CD14-positive monocyte (primary cell): ENCODE measurements around the gene ASTN1. TPM values are rescaled to one million over a fixed set of nuclear protein-coding genes. Genes with fewer than 3 reads are reported as not detected.

Experiments
- DNase-seq, 3 donors: peaks; one replicate each; pipeline ENCODE4 v3.0.0-alpha.2; 2011 to 2022
- H2AFZ ChIP-seq: 2 replicates; pipeline ENCODE4 v1.6.0; 2012; ENCODE audit warnings: mild to moderate bottlenecking, low read depth, low read length, inconsistent platforms; ENCODE audit not compliant: insufficient read depth, poor library complexity, severe bottlenecking
- H3K27ac ChIP-seq, 2 donors: 1 replicate in 1 of 2; 2 replicates in 1 of 2; pipeline ENCODE4 v1.5.1; 2012 to 2013; ENCODE audit warnings: low read length in 2 of 2, control low read depth in 1 of 2, inconsistent platforms in 1 of 2, low read depth in 1 of 2, mild to moderate bottlenecking in 1 of 2
- H3K27me3 ChIP-seq, 2 donors: one replicate each; pipeline versions ENCODE4 v1.6.0 to v1.6.1; 2011 to 2013; ENCODE audit warnings: low read length in 2 of 2; ENCODE audit not compliant: control insufficient read depth in 2 of 2, insufficient read depth in 2 of 2
- H3K36me3 ChIP-seq, 2 donors: replicated peaks in 1 of 2; 1 replicate in 1 of 2; 2 replicates in 1 of 2; pipeline versions ENCODE4 v1.5.1 to v1.6.1; 2012 to 2013; ENCODE audit warnings: low read length in 2 of 2, control low read depth in 1 of 2, inconsistent platforms in 1 of 2, mild to moderate bottlenecking in 1 of 2; ENCODE audit not compliant: insufficient read depth in 2 of 2, control insufficient read depth in 1 of 2
- H3K4me1 ChIP-seq, 2 donors: 1 replicate in 1 of 2; 2 replicates in 1 of 2; pipeline versions ENCODE4 v1.5.1 to v1.6.1; 2012 to 2013; ENCODE audit warnings: low read length in 2 of 2, control low read depth in 1 of 2, inconsistent platforms in 1 of 2, mild to moderate bottlenecking in 1 of 2, moderate library complexity in 1 of 2; ENCODE audit not compliant: insufficient read depth in 2 of 2, control insufficient read depth in 1 of 2
- H3K4me2 ChIP-seq: replicated peaks from 2 replicates; pipeline ENCODE3; 2012; ENCODE audit warnings: low read length, moderate library complexity, mild to moderate bottlenecking; ENCODE audit not compliant: poor library complexity, severe bottlenecking; ENCODE audit errors: extremely low read depth
- H3K4me3 ChIP-seq, 3 experiments: fragments of 200-600 bp in 1 of 3; sonication (generic) in 1 of 3; replicated peaks in 1 of 3; 1 replicate in 2 of 3; 2 replicates in 1 of 3; pipeline ENCODE4 v1.5.1; 2011 to 2013; ENCODE audit warnings: low read length in 3 of 3, mild to moderate bottlenecking in 3 of 3, control low read depth in 2 of 3, low read depth in 2 of 3, inconsistent platforms in 1 of 3, moderate library complexity in 1 of 3
- H3K79me2 ChIP-seq: 2 replicates; pipeline ENCODE4 v1.6.0; 2012; ENCODE audit warnings: mild to moderate bottlenecking, control low read depth, inconsistent platforms, low read length, moderate library complexity; ENCODE audit not compliant: insufficient read depth
- H3K9ac ChIP-seq: 2 replicates; pipeline ENCODE4 v1.6.0; 2017; ENCODE audit warnings: low read length, mild to moderate bottlenecking; ENCODE audit not compliant: insufficient read depth, poor library complexity, severe bottlenecking
- H3K9me3 ChIP-seq, 2 donors: replicated peaks in 1 of 2; 1 replicate in 1 of 2; 2 replicates in 1 of 2; pipeline versions ENCODE4 v1.5.1 to v1.6.1; 2012 to 2013; ENCODE audit warnings: low read length in 2 of 2, control low read depth in 1 of 2; ENCODE audit not compliant: control insufficient read depth in 1 of 2, insufficient read depth in 1 of 2
- H4K20me1 ChIP-seq: 2 replicates; pipeline ENCODE4 v1.6.0; 2012; ENCODE audit warnings: mild to moderate bottlenecking, low read length, control low read depth, moderate library complexity; ENCODE audit not compliant: insufficient read depth
- H3K27ac Mint-ChIP-seq, 7 donors: one replicate each; pipeline ENCODE4 v1.8.0; 2020; ENCODE audit warnings: mild to moderate bottlenecking in 7 of 7, mixed read lengths in 7 of 7, moderate library complexity in 6 of 7, inconsistent platforms in 2 of 7
- H3K27me3 Mint-ChIP-seq, 3 donors: one replicate each; pipeline ENCODE4 v1.8.0; 2021 to 2022; ENCODE audit warnings: low read depth in 3 of 3, mild to moderate bottlenecking in 3 of 3, mixed read lengths in 3 of 3, moderate library complexity in 3 of 3, inconsistent platforms in 1 of 3
- H3K36me3 Mint-ChIP-seq, 2 donors: one replicate each; pipeline ENCODE4 v1.8.0; 2020; ENCODE audit warnings: mixed read lengths in 2 of 2, inconsistent platforms in 1 of 2, mild to moderate bottlenecking in 1 of 2
- H3K4me1 Mint-ChIP-seq: one replicate; pipeline ENCODE4 v1.8.0; 2020; ENCODE audit warnings: mild to moderate bottlenecking, mixed read lengths
- H3K4me3 Mint-ChIP-seq, 2 donors: one replicate each; pipeline ENCODE4 v1.8.0; 2020; ENCODE audit warnings: mild to moderate bottlenecking in 2 of 2, mixed read lengths in 2 of 2, moderate library complexity in 1 of 2
- H3K9me3 Mint-ChIP-seq, 7 donors: one replicate each; pipeline ENCODE4 v1.8.0; 2020 to 2022; ENCODE audit warnings: mixed read lengths in 7 of 7, mild to moderate bottlenecking in 6 of 7, moderate library complexity in 6 of 7, inconsistent platforms in 2 of 7
- CTCF ChIP-seq: fragments of 200-600 bp; IDR thresholded peaks from one replicate; pipeline ENCODE4 v1.8.0; 2022; ENCODE audit warnings: antibody characterized with exemption, mild to moderate bottlenecking
- WGBS: methylation state at CpG from one replicate; pipeline ENCODE4 v1.1.5; 2013; ENCODE audit warnings: missing lambda C conversion rate; ENCODE audit not compliant: insufficient coverage; 5-methylcytosine and 5-hydroxymethylcytosine counted together
- intact Hi-C, 2 donors: fragments of 100-400 bp; cut with micrococcal nuclease; formaldehyde crosslinking; loops; one replicate each; pipeline versions ENCODE4 v1.15.0 to v1.15.1; 2023
- polyA plus RNA-seq, 3 donors: library from polyadenylated mRNA; depleted of rRNA in 1 of 3; unstranded in 2 of 3; stranded (reverse) in 1 of 3; fragments of 300-500 nt in 2 of 3; fragments of >200 nt in 1 of 3; fragmentation: Illumina TruSeq in 2 of 3; gene quantifications; 1 replicate in 2 of 3; 2 replicates in 1 of 3; pipeline ENCODE4 v1.2.3, GENCODE V29; 2012 to 2021

ASTN1 gene
- polyA plus RNA-seq, 3 donors = not detected

DNA sequence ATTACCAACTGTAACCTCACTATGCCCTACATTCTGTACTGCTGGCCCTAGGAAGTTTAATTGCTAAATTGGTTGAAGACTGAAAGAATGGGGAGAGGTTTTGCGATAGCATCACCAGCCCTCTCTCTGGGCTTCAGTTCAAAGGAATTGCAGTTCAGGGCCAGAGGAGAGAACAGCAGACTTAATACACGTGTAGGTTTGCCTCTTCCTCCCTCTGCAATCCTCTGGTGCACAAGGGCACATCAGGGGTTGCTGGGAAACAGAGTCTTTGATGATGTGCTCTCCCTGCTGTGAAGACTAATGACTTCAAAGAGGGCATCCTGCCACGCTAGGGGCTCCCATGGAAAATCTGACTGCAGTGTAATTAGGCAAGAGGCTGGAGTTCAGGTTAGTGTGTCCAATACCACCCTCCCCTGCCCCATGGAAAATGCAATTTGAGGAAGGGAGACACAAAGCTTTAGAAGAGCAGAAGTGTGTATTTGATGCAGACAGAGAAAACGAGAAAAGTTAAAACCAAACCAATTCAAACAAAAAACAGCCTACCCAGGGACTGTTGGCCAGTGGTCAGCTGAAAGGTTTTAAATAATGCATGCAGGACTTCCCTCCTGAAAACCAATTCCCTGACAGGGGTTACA, 167.9 kb downstream of the ASTN1 start:
- H3K9ac ChIP-seq = no peak overlapping the region
- H3K4me3 ChIP-seq = no peak overlapping the region
- H4K20me1 ChIP-seq = no peaks in the 10 kb centered on the region
- intact Hi-C loops = no loop called here
- DNase-seq = no peak
- no peak for TF ChIP-seq CTCF
- Mint-ChIP-seq H3K4me3 (no peak overlapping the region), H3K27ac (no peak overlapping the region), H3K9me3 (peaks cover 0 to 17% (median 1%) of the 10 kb centered on the region in 7 donors), H3K36me3 (no peaks in the 10 kb centered on the region), H3K4me1 (no peaks in the 10 kb centered on the region), H3K27me3 (no peaks in the 10 kb centered on the region)
- no peaks in the 10 kb centered on the region for H3K36me3 ChIP-seq
- no peaks in the 10 kb centered on the region for H3K79me2 ChIP-seq
- H3K27ac ChIP-seq = no peak overlapping the region
- H3K27me3 ChIP-seq = no peaks in the 10 kb centered on the region
- no CpG with 5 or more reads among the region's 4 CpGs for WGBS
- H3K9me3 ChIP-seq = no peaks in the 10 kb centered on the region
- H3K4me1 ChIP-seq = no peaks in the 10 kb centered on the region
- no peak overlapping the region for H2AFZ ChIP-seq
- H3K4me2 ChIP-seq = no peak overlapping the region

GRCh38 chr1:176994931-176995596, 169.4 kb downstream of the ASTN1 start:
- H3K36me3 ChIP-seq = no peaks in the 10 kb centered on the region
- H3K4me3 ChIP-seq = no peak overlapping the region
- no peak overlapping the region for H3K27ac ChIP-seq
- H3K9ac ChIP-seq = no peak overlapping the region
- peaks cover 0 to 2% (median 0%) of the 10 kb centered on the region in 3 donors for H3K27me3 Mint-ChIP-seq
- H4K20me1 ChIP-seq = no peaks in the 10 kb centered on the region
- no peaks in the 10 kb centered on the region for H3K4me1 ChIP-seq
- DNase-seq = no peak
- no peak overlapping the region for H2AFZ ChIP-seq
- no peak overlapping the region for H3K4me2 ChIP-seq
- H3K9me3 ChIP-seq = no peaks in the 10 kb centered on the region
- peaks cover 0 to 22% (median 3%) of the 10 kb centered on the region in 7 donors for H3K9me3 Mint-ChIP-seq
- H3K79me2 ChIP-seq = no peaks in the 10 kb centered on the region
- H3K4me1 Mint-ChIP-seq = no peaks in the 10 kb centered on the region
- no peaks in the 10 kb centered on the region for H3K27me3 ChIP-seq
- H3K27ac Mint-ChIP-seq = no peak overlapping the region
- WGBS = 91% methylated on average over 2 of the region's 3 CpGs
- H3K36me3 Mint-ChIP-seq = no peaks in the 10 kb centered on the region
- H3K4me3 Mint-ChIP-seq = no peak overlapping the region
- intact Hi-C loops = no loop called here
- no peak for TF ChIP-seq CTCF
